ENCODE results near the gene PEX11G.

DNA sequence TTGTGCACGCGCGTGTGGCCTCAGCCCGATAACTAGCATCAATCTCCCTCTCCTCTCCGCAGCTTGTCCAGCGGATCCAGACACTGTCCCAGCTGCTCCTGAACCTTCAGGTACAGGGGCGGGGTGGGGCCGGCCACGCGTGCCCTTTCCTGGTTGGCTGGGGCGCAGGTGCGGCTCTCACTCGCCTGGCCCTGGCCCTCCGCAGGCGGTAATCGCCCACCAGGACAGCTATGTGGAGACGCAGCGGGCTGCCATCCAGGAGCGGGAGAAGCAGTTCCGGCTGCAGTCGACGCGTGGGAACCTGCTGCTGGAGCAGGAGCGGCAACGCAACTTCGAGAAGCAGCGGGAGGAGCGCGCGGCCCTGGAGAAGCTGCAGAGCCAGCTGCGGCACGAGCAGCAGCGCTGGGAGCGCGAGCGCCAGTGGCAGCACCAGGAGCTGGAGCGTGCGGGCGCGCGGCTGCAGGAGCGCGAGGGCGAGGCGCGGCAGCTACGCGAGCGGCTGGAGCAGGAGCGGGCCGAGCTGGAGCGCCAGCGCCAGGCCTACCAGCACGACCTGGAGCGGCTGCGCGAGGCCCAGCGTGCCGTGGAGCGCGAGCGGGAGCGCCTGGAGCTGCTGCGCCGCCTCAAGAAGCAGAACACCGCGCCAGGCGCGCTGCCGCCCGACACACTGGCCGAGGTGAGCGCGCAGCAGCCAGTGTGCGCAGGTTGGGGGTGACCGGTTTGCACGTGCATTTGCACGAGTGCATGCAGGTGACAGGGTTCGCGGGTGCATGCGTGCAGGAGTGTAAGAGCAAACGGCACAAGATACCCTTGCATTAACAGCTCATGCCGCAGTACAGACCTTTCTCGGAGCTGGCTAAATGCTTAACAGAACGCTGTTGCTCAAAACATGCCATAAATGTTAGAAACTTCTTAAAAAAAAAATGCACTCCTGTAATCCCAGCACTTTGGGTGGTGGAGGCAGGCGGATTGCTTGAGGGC lies 21.5 kb downstream of the PEX11G start:
- no peak for TF ChIP-seq POLR2A (IDR thresholded peaks at IDR 0.05)
- TF ChIP-seq, protein P1, sequence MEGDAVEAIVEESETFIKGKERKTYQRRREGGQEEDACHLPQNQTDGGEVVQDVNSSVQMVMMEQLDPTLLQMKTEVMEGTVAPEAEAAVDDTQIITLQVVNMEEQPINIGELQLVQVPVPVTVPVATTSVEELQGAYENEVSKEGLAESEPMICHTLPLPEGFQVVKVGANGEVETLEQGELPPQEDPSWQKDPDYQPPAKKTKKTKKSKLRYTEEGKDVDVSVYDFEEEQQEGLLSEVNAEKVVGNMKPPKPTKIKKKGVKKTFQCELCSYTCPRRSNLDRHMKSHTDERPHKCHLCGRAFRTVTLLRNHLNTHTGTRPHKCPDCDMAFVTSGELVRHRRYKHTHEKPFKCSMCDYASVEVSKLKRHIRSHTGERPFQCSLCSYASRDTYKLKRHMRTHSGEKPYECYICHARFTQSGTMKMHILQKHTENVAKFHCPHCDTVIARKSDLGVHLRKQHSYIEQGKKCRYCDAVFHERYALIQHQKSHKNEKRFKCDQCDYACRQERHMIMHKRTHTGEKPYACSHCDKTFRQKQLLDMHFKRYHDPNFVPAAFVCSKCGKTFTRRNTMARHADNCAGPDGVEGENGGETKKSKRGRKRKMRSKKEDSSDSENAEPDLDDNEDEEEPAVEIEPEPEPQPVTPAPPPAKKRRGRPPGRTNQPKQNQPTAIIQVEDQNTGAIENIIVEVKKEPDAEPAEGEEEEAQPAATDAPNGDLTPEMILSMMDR (IDR thresholded peaks at IDR 0.05): no peak
